ENCODE data around the gene KCNIP2.

The KCNIP2 gene

GRCh38 chr10:101851411-101852116 lies 8.0 kb upstream of the KCNIP2 start:
- no peak for DNase-seq (ENCODE audit: low spot score)

GRCh38 chr10:101850749-101851148 lies 7.1 kb upstream of the KCNIP2 start:
- no peak for DNase-seq (ENCODE audit: low spot score)

DNA sequence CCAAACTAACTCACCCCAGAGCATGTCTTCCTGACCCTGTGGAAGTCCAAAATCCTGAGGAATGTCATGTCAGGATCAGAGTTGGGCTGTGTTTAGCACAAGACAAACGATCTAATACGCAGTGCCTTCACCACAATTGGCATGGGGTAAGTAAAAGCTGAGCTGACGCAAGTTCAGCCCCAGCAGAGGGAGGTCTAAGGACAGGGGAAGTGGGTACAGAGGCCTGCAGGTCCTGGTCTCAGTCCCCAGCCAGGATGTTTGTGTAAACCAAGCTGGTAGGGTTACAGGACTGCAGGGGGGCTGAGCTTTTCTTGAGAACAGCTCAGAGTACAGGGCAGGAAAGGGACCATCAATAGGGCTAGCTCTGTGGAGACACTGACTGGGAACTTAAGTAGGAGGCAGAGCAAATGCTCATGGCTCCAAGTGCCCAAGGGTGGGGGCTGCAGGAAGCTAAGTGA lies 5.3 kb upstream of the KCNIP2 start:
- DNase-seq (ENCODE audit: low spot score), result no peak

DNA sequence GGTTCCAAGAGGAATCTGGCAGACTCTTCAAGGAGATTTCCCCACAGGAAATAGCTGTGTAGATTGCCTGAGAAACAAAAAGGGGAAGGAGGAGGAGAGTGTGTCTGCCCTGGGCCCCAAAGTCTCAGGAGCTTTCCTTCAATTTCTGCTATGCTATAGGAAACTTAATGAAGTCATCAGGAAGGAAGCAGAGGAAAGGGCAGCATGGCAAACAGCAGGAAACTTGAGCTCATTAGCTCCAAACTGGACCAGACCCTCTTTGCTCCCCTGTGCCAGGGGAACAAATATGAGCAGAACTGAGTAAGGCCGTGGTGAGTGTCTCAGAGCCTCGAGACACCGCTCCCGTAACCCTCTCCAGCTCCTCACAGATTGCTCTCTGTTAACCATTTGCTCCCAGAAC lies 4.8 kb upstream of the KCNIP2 start:
- DNase-seq (ENCODE audit: low spot score), result no peak

- DNase-seq (ENCODE audit: low spot score), result no peak
These were observed 2.3 kb upstream of the KCNIP2 start for GRCh38 chr10:101845893-101846292.

DNA sequence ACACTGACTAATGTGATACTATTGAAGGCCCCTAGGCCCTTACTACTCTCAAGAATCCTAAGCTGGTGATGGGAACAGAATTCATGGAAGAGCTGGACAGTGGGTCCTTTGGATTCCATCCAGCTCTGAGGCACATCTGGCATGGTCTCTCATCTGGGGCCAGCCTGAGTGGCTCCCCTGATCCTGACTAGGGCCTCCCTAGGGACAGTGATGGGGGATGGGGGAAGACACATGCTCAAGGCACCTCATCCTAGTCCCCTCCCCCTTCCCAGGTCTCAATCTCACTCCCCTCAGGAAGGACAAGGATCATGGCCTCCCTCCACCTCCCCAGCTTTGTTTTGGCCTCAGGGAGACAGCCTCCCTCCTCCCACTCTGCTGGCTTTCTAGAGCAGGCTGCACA lies 1.8 kb downstream of the KCNIP2 start:
- no peak for DNase-seq (ENCODE audit: low spot score)

DNA sequence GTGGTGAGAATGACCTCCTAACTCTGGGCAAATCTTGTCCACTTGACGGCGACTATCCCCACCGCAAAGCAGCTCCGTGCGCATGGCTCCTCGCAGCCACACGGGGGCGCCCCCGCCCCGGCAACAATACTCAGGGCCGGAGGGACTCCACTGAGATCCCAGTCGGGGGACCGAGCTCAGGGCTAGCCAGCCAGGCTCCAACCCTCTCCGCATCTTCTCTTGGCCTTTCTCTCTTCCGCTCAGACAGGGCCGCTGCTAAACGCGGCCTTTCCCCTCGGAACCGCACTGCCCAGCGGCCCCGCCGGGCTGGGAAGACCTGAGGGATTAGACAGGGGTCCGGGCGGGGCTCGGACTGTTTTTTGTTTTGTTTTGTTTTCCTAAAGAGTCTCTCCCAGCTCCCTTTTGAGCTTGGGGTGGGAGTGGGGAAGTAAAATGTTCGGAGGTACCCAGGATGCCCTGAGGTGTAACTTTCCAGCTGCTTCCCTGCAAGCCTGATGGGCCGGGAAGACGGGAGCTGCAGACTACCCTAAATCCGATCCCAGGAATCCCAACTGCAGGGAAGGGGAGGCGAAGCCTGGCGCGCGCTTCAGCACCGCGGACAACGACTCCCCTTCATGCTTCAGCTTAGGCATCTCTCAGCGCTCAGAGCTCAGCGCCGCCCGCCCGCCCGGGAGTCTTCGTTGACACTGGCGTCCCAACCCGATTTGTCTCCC lies 2.7 kb downstream of the KCNIP2 start:
- DNase-seq (ENCODE audit: low spot score), result peak; percentile 93

DNA sequence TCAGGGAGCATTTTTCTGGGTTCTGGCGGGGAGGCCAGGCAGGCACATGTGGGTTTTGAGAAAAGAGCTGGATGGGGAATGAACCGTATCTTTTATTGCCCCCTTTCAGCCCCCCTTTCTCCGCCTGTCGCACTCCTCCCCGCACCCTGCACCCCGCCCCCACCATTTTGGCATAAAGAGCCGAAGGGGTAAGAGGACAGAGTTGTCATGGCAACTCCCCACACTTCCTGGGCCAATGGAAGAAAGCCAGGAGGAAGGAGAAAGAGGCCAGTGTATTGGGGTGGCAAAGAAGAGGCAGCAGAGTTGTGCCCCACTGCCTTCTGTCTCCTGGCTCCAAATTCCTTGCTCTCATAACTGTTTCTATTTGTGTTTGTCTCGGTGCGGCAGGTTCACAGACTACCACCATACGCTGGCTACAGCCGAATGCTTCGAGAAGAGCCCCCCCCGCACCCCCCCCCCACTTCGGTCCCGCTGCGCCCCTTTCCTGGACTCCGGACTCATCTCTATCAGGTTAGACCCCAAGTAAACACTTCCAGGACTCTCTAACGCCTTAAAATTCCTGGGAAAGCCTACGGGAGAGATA lies 3.4 kb downstream of the KCNIP2 start:
- no peak for DNase-seq (ENCODE audit: low spot score)

DNA sequence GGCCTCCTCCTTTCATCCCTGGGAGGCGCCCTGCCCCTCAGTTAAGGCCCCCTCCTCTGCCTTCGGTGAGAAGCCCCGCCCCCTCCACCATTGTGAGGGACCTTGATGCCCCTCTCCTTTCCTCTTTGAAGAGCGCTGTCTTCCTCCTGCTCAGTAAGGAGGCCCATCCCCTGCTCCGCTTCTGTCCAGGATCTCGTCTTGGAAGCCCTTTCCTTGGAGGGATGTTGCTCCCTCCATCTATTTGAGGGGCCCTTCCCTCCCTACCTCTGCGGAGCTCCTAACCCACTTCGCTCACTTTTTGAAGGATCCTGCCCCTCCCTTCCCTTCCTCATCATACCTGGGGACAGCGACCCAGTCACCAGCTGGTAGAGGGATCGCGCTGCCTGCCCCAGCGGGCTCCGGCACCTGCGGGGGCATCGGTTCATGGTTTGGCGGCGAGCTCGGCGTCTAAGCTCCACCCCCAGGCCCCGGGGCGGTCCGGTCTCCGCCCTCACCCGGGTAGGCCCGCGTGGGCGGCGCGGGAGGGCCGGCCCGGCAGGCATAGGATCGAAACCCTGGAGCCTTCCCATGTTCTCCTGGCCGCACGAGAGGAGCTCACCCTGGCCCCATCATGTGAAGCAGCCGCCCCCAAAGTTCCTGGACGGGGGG lies 4.1 kb downstream of the KCNIP2 start:
- peak; percentile 76 for DNase-seq (ENCODE audit: low spot score)

DNA sequence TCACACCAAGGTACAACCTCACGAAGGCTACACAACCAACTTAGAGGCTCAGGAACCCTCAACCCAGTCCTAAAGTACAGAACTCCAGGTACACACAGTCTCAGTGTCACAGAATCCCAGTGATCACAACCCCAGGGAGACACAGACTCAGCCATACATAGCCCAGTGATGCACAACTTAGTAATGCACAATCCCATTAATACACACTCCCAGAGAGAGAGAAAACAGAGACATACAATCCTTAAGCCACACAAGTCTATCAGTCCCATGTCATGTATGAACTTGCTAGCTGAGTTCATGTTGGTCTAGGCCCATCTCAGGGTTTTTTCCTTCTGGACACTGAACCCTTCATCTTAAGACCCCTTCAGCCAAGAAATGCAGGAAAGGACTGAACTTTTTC lies 4.6 kb downstream of the KCNIP2 start:
- no peak for DNase-seq (ENCODE audit: low spot score)

DNA sequence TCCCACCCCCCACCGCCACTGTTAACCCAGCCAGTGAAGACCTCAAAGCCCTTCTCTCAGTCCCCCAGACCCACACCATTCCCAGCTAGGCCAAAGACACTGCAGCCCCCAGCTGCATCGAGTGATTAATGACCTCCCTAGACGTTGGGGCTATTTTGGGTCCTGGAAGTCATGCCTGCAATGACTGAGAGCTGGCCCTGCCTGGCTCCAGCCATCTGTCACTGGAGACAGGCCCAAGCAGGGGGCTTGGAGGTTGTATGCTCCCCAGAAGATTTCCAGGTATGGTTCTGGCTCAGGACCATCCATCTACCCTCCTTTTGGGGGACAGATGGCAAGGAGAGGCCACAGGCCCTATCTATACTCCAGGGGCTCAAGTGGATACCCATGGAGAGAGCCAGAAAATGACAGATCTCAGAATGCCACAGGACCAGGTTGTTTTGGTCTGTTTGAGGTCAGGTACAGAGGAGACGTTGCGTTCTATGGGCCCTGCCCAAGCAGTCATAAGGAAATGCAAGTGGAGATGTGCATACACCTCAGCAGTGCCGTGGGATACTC lies 5.1 kb downstream of the KCNIP2 start:
- DNase-seq (ENCODE audit: low spot score), result no peak

GRCh38 chr10:101837748-101838147 lies 5.9 kb downstream of the KCNIP2 start:
- no peak for DNase-seq (ENCODE audit: low spot score)

DNA sequence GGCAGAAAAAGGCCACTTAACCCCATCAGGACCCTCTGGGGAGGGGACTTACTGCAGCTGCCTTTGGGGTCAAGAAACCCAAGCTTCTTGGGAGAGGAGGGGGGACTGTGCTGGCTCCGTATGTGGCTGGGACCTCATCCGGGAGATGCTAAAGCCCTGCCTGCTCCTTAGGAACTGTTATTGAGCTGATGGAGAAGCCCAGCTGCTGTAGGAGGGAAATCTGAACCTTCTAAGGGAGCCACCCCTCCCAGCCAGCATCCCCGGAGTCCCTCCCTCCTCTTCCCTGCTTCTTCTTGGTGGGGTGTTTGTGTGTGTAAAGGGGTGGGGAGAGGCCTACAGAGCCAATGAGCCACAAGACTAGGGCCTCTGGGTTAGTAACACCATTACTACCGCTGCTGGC lies 8.2 kb downstream of the KCNIP2 start:
- no peak for DNase-seq (ENCODE audit: low spot score)

- DNase-seq (ENCODE audit: low spot score), result no peak
These were observed 9.3 kb downstream of the KCNIP2 start for GRCh38 chr10:101834341-101834740.

DNA sequence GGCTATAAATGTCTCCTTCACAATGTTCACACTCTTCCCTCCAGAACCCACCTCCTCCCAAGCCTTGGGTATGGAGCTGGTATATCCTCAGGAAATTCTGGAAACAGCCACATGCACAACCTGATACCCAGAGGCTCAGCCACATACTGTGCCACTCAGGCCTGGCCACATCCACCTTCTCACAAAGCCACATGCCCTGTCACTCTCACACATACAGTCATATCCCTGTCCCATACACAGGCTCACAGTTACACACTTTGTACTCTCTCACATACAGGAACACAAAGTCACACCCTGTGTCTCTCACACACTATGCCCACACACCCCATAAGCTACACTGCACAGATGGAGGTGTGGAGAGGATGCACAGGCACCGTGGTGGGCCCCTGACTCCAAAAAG lies 10.1 kb downstream of the KCNIP2 start:
- no peak for DNase-seq (ENCODE audit: low spot score)

- DNase-seq (ENCODE audit: low spot score), result no peak
These were observed 11.3 kb downstream of the KCNIP2 start for GRCh38 chr10:101832325-101832771.

- DNase-seq (ENCODE audit: low spot score), result no peak
These were observed 12.3 kb downstream of the KCNIP2 start for GRCh38 chr10:101831169-101831811.

- DNase-seq (ENCODE audit: low spot score), result peak; percentile 86
These were observed 13.1 kb downstream of the KCNIP2 start for GRCh38 chr10:101830322-101831168.

GRCh38 chr10:101829561-101830315 lies 13.9 kb downstream of the KCNIP2 start:
- DNase-seq (ENCODE audit: low spot score), result no peak
